GM19395 (cell line): ENCODE data around the gene ABCC4.

Experiments
- ATAC-seq: cut with Tn5 transposase; IDR thresholded peaks from one replicate; pipeline ENCODE4 v1.9.1; 2021; ENCODE audit warnings: mild to moderate bottlenecking, moderate library complexity; ENCODE audit not compliant: unreplicated experiment

The ABCC4 gene

DNA sequence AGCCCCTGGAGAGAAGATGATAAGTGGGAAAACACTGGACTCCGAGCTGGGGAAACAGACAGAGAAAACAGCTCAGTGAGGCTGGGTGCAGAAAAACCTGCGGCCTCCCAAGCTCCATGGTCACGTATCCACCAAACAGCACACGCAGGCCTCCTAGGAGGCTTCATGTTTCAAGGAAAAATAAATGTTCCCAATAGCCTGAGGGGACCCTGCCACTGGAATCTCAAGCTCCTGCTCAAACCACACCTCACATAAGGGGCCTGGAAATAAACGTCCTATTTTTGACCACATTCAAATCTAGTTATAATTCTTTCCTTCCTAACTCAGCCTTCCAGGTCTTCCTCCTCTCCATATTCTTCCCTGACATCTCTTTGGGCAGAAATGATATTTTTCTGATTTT is 225.7 kb downstream of the ABCC4 start:
- ATAC-seq = no peak

DNA sequence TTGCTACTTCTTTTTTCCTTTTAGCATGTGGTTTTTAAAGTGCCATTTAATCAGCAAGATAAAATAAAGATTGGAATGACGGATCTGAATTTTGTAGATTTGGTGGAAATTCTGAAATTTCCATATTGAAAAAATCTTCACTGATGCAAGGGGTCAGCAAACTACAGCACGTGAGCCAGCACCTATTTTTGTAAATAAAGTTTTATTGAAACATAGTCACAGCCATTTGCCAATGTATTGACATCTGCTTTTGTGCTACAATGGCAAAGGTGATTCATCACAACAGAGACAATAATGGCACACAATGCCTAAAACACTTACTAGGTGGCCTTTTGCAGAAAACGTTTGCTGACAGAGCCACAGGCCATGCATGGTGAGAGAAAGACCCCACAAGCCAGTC is 226.4 kb downstream of the ABCC4 start:
- ATAC-seq = no peak

DNA sequence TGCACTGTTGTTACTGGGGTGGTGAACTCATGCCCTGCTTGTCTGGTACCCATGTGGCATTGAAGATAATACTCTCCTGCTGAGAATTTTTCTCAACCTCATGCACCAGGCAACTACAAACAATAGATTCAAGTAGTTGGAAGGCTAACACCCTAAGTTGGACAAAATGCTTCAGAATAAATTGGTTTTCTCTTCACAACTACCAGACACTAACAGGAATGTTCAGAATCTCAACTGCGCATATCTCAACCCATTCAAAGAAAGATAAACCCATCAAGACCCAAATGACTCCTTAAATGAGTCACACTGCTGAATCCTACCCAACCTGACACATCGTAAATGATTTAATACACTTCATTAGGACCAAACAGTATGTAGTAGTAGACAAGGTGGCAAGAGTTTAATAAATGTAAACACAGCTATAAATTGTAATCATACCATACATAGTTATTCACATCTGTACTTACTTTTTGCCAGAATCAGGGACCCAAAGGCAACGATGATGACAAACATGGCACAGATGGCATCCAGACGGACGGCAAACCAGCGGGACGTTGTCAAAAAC is 227.4 kb downstream of the ABCC4 start:
- ATAC-seq = no peak

DNA sequence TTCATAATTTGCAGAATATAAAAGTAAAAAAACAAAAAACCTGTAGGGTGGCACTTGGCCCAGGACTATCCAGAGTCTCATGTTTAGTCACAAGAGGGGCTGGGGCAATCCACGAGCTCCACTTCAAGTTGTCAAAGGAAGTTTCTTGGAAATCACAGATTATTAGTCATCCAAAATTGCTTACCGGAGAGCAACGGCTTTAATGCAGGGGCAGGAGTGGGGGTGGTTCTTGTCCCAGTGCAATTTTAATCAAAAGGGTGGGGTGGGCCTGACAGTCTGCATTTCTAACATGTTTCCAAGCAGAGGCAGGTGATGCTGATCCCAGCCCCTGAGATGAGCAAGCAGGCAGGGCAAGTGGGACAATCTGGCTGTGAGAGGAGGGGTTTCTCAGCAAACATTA is 233.9 kb downstream of the ABCC4 start:
- ATAC-seq = no peak

DNA sequence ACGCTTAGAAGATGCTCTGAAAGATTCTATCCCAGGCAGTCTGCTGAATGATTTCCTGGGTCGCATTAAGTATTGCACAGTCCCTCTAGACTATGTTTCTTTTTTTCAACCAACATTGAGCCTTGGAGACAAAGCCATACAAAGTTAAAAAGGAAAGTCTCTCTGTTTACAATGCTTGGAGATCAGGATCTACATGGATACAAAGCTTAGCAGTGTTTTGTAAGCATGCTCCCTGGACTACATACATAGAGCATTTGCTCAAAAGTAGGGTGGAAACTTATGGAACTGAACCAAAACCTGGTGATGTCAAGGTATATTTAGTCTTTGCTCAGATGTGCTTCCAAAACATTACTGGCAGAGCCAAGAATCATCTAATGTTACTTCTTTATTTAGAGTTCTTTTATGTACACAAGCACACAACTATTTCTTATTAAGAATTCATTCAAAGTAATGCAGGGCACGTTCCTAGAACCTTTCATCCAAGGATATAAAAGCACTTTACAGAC is 241.2 kb downstream of the ABCC4 start:
- ATAC-seq = no peak

DNA sequence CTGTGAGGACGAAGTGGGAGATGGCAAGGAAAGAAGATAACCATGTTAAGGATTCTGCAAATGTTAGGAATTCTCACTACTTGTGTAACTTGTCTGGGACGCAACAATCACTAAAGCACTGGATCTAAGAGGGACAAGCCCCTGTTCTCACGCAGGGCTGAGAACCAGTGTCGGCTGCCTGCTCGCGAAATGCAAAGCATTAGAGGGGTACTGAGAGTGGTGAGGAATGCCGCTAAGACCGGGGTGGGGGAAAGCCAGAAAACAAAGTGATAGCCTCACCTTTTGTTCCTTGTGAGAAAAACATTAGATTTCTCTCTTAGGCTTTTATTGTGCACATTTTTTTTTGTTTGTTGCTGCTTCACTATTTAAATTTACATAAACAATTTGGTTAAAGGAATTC is 241.9 kb downstream of the ABCC4 start:
- no peak for ATAC-seq

DNA sequence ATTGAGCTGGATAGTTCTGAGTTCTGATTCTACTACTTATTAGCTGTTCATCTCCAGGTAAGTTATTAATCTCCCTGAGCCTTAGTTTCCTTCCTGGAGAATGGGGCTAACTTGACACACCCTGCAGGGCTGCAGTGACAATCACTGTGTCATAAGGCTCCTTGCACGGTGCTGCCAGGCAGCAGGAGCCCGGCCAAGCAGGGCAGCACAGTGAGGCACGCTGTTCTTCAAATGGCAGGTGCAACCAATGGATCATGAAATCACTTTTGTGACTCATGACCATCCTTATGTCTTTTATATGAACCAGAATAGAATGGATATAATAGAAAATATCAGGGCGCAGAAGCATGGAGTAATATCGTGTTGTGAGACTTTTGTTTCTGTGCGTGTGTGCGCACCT is 242.6 kb downstream of the ABCC4 start:
- no peak for ATAC-seq

DNA sequence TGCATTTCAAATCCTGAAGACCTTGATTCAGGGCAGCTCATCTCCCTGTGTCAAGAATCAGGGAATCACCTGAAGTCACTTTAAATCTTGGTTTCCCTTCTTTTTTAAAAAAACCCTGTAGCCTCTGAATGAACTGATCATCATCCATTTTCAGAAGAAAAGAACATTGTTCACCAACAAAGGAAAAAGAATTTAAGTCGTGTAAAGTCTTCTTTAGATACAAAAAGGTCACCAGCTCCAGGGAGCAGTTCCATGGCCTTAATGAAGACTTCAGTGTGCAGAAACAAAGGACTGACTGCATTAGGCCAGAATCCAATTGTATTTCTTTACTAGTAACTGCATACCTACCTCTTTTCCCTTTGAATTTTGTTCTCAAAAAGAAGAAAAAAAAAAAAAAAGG is 245.0 kb downstream of the ABCC4 start:
- ATAC-seq = no peak

DNA sequence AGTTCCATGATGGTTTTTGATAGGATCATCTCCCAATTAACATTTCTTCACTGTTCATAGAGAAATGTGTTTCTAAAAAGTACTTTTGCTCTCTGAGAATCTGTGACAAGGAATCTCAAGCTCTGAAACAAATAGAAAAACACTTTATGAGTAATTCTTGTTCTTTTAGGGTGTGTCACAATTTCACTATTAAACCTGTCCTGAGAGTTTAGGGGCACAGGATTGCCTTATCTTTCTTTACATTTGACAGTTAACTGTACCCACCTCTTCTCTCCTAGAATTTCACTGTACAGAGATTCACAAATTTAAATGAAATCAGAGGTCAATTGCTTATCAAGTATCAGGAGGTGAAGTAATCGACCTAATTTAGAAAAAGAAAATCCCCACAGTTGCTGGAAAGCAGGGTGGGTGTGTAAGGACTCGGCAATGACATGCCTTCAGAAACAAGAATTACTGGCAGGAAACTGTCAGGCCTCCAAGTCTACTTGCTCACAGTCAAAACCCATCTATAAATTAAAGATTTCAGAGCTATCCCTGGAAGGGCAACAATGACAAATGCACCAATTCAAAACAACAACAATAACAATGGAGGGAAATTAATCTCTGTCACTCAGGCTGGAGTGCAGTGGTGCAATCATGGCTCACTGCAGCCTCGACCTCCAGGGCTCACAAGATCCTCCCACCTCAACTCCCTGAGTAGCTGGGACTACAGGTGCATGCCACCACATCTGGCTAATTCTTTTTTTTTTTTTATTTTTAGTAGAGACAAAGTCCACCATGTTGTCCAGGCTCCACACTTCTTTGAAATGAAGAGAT is 250.2 kb downstream of the ABCC4 start:
- ATAC-seq = peak; percentile 69

DNA sequence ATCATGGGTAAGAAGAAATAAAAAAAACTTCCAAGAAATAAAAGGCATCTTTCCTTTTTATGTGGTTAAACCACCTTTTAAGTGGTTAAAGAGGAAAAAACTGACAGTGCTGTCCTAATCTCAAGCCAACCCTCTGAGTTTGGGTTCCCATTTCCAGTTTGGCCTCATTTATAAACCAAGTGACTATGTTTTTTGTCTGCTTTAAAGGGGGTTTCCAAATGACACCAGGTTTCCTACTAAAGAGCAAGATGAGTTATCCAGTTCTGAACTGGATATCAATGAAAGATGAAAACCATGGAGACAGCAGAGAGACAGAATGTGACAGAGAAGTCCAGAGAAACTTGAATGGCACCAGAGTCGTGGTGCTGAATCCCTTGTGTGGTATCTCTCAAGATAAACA is 251.5 kb downstream of the ABCC4 start:
- no peak for ATAC-seq

DNA sequence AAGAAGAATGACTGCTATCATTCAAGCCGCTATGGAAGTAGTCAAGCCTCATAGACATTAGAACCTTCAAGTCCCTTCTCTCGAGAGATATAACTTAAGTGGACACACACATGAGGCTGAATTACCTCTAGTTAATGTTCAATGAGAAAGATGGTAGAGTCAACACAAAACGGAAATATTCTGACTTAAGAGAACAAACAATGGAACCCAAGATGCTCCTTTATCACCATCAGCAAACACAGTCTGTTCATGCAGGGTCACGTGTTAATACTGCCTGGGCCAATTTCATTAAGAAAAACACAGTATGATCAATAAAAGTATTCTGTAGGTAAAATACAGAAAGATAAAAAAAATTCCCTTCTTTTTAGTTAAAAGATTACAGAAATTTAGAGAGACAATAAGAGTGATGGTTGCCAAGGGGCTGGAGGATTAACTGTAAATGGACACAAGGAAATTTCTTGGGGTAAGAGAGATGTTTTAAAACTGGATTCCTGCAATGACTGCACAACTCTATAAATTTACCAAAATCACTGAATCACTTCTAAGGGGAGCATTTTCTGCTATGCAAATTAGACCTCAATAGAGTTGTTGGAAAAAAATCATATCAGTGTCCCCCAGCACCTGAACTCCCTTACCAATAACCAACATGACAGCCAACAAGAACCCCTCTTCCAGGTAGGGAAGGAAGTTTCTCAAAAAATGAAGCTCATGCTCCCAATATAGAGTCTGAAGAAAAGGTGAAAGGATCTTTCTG is 256.6 kb downstream of the ABCC4 start:
- no peak for ATAC-seq

DNA sequence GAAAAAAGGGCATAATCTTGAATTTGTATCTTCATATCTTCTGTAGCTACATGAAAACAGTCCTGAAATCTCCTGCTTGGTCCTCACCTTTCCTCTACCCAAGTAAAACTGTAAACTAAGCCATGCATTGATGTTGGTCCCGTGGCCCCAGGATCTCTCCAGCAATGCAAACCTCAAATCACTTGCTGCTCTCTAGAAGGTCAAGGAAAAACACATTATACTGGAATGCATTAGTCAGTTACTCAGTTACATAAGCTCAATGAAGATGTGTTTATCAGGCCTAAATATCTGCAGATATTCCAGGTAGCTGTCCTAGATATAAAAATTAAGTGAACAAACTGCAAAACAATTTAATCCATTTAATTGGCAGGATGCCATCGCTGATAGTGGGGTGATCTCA is 261.8 kb downstream of the ABCC4 start:
- ATAC-seq = no peak

DNA sequence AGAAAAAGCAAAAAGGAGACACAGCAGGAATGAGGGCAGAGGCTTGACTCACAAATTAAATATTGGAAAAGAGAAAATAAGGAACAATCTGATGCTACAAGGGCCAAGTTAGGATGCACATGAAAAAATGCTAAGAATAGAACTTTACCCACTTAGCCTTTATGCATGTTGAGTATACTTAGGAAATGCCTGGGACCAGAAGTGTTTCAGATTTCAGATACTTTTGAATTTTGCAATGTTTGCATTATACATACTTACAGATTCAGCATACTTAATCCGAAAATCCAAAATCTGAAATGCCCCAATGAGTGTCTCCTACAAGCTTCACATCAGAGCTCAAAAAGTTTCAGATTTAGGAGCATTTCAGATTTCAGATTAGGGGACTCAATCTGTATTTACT is 262.3 kb downstream of the ABCC4 start:
- no peak for ATAC-seq

DNA sequence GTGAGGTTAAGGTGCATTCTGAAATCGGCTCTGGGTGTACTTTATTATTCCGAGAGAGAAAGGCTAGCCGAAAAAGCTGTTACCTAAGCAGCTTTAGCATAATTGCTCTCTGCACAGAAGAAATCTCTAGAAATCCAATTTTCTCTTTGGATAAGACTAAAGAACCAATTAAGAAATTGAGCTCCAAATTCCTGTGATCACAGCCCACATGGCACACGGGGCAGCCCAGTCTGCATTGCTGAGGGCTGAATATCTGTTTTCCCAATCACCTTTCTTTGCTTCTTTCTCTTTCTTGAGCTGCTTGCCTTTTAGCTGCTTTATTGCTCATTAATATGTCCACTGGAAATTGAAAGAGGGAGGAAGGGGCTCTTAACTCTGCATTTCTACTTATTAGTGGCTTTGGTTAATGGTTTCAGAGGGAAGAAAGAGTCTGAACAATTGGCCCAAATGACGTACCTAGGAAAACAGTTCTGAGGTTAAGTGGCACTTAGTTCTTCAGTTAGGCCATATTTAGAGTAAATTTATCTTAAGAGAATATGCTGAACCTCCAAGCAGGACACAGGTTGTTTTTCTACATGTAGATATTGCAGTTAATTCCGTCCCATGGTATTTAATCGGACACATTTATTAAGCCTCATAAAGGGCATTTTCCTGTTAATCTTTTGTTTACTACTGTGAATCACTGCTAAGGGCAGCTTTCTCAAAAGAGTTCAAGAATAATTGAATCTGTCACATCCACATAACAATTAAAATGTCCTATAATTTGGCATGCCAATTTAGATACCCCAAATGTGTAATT is 265.7 kb downstream of the ABCC4 start:
- no peak for ATAC-seq

DNA sequence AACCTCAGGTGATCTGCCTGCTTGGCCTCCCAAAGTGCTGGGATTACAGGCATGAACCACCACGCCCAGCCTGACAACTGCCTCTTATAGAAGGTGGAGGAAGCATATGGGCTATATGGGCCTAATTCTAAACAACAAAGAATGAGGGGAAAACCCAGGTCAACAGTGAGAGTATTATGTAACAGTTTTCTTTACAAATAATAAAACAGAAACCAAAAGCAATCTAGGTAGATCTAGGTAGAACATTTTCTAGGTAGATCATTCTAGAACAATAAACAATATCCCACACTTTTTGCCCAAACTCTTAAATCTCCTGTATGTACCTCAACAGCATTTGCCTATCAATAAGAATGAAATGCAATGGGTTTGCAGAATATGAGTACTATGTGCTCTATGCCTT is 267.4 kb downstream of the ABCC4 start:
- peak; percentile 69 for ATAC-seq

DNA sequence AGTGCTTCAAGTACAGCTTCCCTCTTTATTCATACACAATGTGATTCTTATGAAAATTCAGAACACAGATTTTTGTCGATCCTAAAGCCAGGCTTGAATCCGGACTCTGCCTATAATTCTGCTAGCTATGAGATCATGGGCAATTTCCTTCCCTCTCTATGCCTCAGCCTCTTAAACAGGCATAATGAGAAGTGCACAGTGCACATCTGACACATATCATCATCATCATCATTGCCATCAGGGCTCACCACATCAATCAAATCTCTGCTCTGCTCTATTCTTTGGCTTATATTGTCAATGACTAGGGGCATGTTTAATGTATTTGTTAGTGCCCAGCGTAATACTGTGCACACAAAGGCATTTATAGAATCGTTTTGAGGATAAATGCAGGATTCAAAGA is 269.1 kb downstream of the ABCC4 start:
- ATAC-seq = no peak

DNA sequence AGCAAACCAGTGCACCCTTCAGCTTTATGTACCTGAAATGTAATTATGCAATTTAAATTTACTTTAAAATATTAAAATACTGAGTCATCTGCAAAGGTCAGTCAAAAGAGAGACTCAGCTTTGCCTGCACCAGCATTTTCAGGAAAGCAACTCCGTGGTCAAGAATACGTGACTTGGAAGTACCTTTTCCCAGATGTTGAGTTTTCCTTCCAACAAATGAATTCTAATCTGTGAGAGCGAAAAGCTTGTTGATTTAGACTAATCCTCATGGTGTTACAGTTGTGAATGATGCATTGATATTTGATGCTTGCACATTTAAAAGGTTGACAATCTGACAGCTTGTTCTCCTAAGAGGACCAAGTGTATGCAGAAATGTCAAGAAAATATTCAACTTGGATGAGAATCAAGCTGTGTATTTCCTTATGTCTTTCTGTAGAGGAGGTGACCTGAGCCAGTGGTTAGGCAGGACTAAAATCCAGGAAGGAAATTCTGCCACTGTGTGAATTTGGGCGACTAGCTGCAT is 270.4 kb downstream of the ABCC4 start:
- no peak for ATAC-seq

DNA sequence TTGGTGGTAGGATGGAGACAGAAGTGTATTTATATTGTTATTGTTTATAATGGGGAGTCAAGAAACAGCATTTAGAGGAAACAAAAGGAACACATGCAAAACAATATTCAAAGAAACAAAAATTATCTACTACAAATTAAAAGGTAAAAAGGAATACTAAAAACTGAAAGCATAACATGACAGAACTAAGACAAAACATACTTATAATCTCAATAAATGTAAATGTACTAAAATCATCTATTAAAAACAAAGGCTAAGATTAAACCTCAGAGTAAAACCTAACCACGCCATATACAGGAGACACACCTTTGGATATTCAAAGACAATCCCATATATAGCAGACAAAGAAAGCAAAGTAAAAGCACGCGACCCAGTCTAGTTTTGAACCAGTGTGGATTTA is 273.6 kb downstream of the ABCC4 start:
- ATAC-seq = no peak

DNA sequence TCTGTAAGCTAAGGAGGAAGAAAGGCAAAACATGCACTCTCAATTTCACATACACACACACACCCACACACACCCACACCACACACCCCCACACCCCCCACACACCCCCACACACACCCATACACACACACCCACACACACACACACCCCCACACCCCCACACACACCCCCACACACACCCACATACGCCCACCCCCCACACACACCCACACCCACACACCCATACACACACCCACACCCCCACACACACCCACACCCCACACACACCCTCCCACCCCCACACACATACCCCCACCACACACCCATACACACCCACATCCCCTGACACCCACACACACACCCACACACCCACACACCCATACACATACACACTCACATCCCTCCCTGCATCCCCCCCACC is 276.1 kb downstream of the ABCC4 start:
- no peak for ATAC-seq

DNA sequence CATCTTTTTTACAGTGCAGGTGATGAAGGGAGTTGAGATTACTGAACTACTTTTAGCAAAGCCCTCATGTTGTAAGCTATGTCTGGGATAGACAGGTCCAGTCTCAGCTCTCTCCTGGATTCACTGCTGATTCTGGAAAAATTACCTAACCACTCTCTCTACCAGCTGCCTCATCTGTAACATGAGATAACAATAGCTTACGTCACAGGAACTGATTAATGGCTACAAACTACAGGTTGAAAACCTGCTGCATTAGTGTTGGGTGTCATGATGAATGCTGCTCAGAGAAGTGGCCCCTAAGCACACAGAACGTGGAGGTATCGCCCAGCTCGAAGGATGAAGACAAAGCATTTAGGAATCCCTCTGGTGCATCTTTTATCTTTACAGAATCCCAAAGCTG is 277.8 kb downstream of the ABCC4 start:
- ATAC-seq = no peak
